Keratinocyte (primary cell): ENCODE results near the gene CKAP2L. TPM values are rescaled to one million over a fixed set of nuclear protein-coding genes. Genes with fewer than 3 reads are reported as not detected.

Experiments
- DNase-seq: peaks from one replicate; pipeline ENCODE4 v3.0.0-alpha.2; 2011; ENCODE audit warnings: low read depth, missing footprints, low spot score
- FAIRE-seq: peaks from 2 replicates; lab custom pipeline; 2011; peaks lifted over from hg19 to GRCh38; lab: Jason Lieb, UNC
- H2AFZ ChIP-seq: 2 replicates; pipeline ENCODE4 v1.6.0; 2012; ENCODE audit warnings: low read length, control low read depth, inconsistent platforms; ENCODE audit not compliant: control insufficient read depth
- H3K27ac ChIP-seq: 2 replicates; pipeline ENCODE4 v1.5.1; 2011; ENCODE audit warnings: low read length; ENCODE audit not compliant: control insufficient read depth, insufficient read depth
- H3K27me3 ChIP-seq: 3 replicates; pipeline ENCODE4 v1.6.0; 2011; ENCODE audit warnings: low read length; ENCODE audit not compliant: control insufficient read depth, insufficient read depth; ENCODE audit errors: extremely low read depth
- H3K36me3 ChIP-seq, 2 experiments: 2 replicates in 1 of 2; 3 replicates in 1 of 2; pipeline ENCODE4 v1.5.1; 2011; ENCODE audit warnings: low read length in 2 of 2, mild to moderate bottlenecking in 1 of 2; ENCODE audit not compliant: control insufficient read depth in 2 of 2, insufficient read depth in 2 of 2; ENCODE audit errors: extremely low read depth in 1 of 2
- H3K4me1 ChIP-seq: 3 replicates; pipeline ENCODE4 v1.5.1; 2011; ENCODE audit warnings: low read length; ENCODE audit not compliant: control insufficient read depth, insufficient read depth; ENCODE audit errors: extremely low read depth
- H3K4me2 ChIP-seq: 3 replicates; pipeline ENCODE4 v1.6.0; 2011; ENCODE audit warnings: low read depth, low read length; ENCODE audit not compliant: control insufficient read depth, insufficient read depth; ENCODE audit errors: extremely low read depth
- H3K4me3 ChIP-seq, 3 experiments: fragments of 200-600 bp in 1 of 3; sonication (generic) in 1 of 3; 2 replicates in 2 of 3; 3 replicates in 1 of 3; pipeline ENCODE4 v1.5.1; 2011 to 2016; ENCODE audit warnings: low read length in 3 of 3, mild to moderate bottlenecking in 3 of 3, control low read depth in 2 of 3, inconsistent platforms in 1 of 3, low read depth in 1 of 3, mixed read lengths in 1 of 3, mixed run types in 1 of 3, moderate library complexity in 1 of 3; ENCODE audit not compliant: control insufficient read depth in 2 of 3, insufficient read depth in 2 of 3; ENCODE audit errors: extremely low read depth in 1 of 3
- H3K79me2 ChIP-seq: 2 replicates; pipeline ENCODE4 v1.6.0; 2012; ENCODE audit warnings: low read length; ENCODE audit not compliant: control insufficient read depth, insufficient read depth
- H3K9ac ChIP-seq: 3 replicates; pipeline ENCODE4 v1.6.0; 2011; ENCODE audit warnings: low read length; ENCODE audit not compliant: control insufficient read depth, insufficient read depth; ENCODE audit errors: extremely low read depth
- H3K9me1 ChIP-seq: 3 replicates; pipeline ENCODE4 v1.6.0; 2011; ENCODE audit warnings: low read length; ENCODE audit not compliant: control insufficient read depth, insufficient read depth; ENCODE audit errors: extremely low read depth
- H3K9me3 ChIP-seq: 2 replicates; pipeline ENCODE4 v1.5.1; 2012; ENCODE audit warnings: low read depth, low read length; ENCODE audit not compliant: control insufficient read depth
- H4K20me1 ChIP-seq: 3 replicates; pipeline ENCODE4 v1.6.0; 2011; ENCODE audit warnings: low read length; ENCODE audit not compliant: control insufficient read depth, insufficient read depth; ENCODE audit errors: extremely low read depth
- EZH2 ChIP-seq: IDR thresholded peaks from one replicate; pipeline ENCODE4 v1.6.1; 2012; ENCODE audit warnings: inconsistent platforms, mild to moderate bottlenecking, low read length, moderate library complexity
- dilution Hi-C: fragments of 300-500 bp; cut with MboI; formaldehyde crosslinking; loops from one replicate; pipeline ENCODE4 v1.7.0; 2020; ENCODE audit warnings: low sequenced_read_pairs; ENCODE audit not compliant: extremely low pct_ligation_motif_present
- polyA plus RNA-seq, 5 experiments: library from polyadenylated mRNA; depleted of rRNA in 3 of 5; stranded (reverse) in 3 of 5; stranded (forward) in 1 of 5; unstranded in 1 of 5; fragments of >200 nt; gene quantifications; 1 replicate in 1 of 5; 2 replicates in 3 of 5; 3 replicates in 1 of 5; pipeline versions ENCODE4 v1.2.1 to v1.2.3, GENCODE V29; 2011 to 2012; ENCODE audit warnings: missing spikeins in 2 of 5, low read depth in 1 of 5, low replicate concordance in 1 of 5
- TF ChIP-seq, protein P1 (sequence below), 3 experiments: IDR thresholded peaks in 1 of 3; conservative IDR thresholded peaks in 1 of 3; optimal IDR thresholded peaks in 1 of 3; 2 replicates in 2 of 3; 3 replicates in 1 of 3; pipeline versions ENCODE3 to v1.5.1; 2011; ENCODE audit warnings: low read length in 3 of 3, mild to moderate bottlenecking in 3 of 3, moderate library complexity in 2 of 3, control low read depth in 1 of 3, inconsistent platforms in 1 of 3; ENCODE audit not compliant: insufficient read depth in 2 of 3; ENCODE audit errors: extremely low read depth in 1 of 3

CKAP2L gene
- polyA plus RNA-seq, 1 donor (not counting 4 experiments of a cell fraction or from before 2014, with no cell fraction given): 10.9 TPM

DNA sequence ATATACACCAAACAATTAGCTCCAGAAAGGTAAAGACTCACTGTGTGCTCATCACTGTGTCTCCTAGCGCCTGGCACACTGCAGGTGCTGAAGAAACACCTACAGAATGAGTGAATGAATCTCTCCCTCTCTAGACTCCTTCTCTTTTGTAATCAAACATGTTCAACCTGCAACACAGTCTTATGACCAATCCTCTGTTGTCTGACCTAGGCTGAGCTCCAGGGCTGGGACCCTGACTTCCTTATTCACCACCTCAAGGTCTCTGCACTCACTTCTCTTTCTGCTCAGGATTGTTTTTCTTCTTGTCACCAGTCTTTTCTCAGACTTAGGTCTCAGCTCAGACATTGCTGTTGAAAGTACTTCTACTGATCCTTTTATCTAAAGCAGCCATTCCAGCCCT is 9.8 kb downstream of the CKAP2L start:
- dilution Hi-C loops: no loop called here
- no peak overlapping the region for H3K9ac ChIP-seq
- H3K4me1 ChIP-seq: peaks cover 4% of the 10 kb centered on the region
- H2AFZ ChIP-seq: no peak overlapping the region
- H3K79me2 ChIP-seq: peaks cover 50% of the 10 kb centered on the region
- H3K36me3 ChIP-seq: peaks cover 0 to 47% of the 10 kb centered on the region in 2 experiments
- FAIRE-seq (no peak), DNase-seq (no peak)
- H3K27me3 ChIP-seq: no peaks in the 10 kb centered on the region
- no peaks in the 10 kb centered on the region for H3K9me3 ChIP-seq
- no peak overlapping the region for H3K27ac ChIP-seq
- no peak for TF ChIP-seq EZH2
- TF ChIP-seq, protein P1, sequence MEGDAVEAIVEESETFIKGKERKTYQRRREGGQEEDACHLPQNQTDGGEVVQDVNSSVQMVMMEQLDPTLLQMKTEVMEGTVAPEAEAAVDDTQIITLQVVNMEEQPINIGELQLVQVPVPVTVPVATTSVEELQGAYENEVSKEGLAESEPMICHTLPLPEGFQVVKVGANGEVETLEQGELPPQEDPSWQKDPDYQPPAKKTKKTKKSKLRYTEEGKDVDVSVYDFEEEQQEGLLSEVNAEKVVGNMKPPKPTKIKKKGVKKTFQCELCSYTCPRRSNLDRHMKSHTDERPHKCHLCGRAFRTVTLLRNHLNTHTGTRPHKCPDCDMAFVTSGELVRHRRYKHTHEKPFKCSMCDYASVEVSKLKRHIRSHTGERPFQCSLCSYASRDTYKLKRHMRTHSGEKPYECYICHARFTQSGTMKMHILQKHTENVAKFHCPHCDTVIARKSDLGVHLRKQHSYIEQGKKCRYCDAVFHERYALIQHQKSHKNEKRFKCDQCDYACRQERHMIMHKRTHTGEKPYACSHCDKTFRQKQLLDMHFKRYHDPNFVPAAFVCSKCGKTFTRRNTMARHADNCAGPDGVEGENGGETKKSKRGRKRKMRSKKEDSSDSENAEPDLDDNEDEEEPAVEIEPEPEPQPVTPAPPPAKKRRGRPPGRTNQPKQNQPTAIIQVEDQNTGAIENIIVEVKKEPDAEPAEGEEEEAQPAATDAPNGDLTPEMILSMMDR (optimal IDR thresholded peaks at IDR 0.05 in 1 of 3, IDR thresholded peaks at IDR 0.05 in 1 of 3, conservative IDR thresholded peaks at IDR 0.05 in 1 of 3; ENCODE audit: extremely low read depth in 1 of 3, insufficient read depth in 2 of 3, low read length in 3 of 3): no peak
- no peaks in the 10 kb centered on the region for H4K20me1 ChIP-seq
- H3K9me1 ChIP-seq: no peaks in the 10 kb centered on the region
- H3K4me3 ChIP-seq: no peak overlapping the region
- H3K4me2 ChIP-seq: no peak overlapping the region

DNA sequence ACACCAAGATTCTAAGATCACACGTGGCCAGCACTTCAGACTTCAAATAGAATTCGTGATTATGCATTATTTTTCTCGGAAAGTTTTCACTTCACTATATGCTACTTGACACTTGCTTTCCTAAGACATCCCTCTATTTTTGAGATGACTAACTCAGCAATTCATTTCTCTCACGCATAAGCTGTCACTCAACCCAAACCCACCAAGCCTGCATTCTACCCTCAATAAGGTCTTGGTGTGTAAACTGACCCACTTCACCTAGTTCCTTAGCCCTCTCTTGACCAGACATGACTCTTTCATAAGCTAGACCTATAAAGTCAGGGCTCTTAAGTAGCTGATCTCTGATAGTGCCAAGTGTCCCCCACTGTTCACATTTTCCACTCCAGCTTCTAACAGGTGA is 11.7 kb downstream of the CKAP2L start:
- Histone ChIP-seq H3K4me2 (no peak overlapping the region), H3K4me3 (no peak overlapping the region), H3K9ac (no peak overlapping the region), H3K27me3 (no peaks in the 10 kb centered on the region), H3K4me1 (peaks cover 4% of the 10 kb centered on the region), H3K36me3 (peaks cover 0 to 46% of the 10 kb centered on the region in 2 experiments), H4K20me1 (no peaks in the 10 kb centered on the region), H3K9me1 (no peaks in the 10 kb centered on the region), H3K79me2 (peaks cover 54% of the 10 kb centered on the region), H3K27ac (no peak overlapping the region), H3K9me3 (no peaks in the 10 kb centered on the region), H2AFZ (no peak overlapping the region)
- dilution Hi-C loops: no loop called here
- FAIRE-seq: no peak
- DNase-seq: no peak
- TF ChIP-seq, protein P1 (optimal IDR thresholded peaks at IDR 0.05 in 1 of 3, IDR thresholded peaks at IDR 0.05 in 1 of 3, conservative IDR thresholded peaks at IDR 0.05 in 1 of 3; ENCODE audit: extremely low read depth in 1 of 3, insufficient read depth in 2 of 3, low read length in 3 of 3): no peak
- no peak for TF ChIP-seq EZH2
